DMS 273 (cell line): Measurements from ENCODE around the gene CFAP61.

Source experiments
- DNase-seq: peaks from one replicate; lab custom pipeline; 2025; ENCODE audit not compliant: unreplicated experiment; lab: John Stamatoyannopoulos, UW

The CFAP61 gene

DNA sequence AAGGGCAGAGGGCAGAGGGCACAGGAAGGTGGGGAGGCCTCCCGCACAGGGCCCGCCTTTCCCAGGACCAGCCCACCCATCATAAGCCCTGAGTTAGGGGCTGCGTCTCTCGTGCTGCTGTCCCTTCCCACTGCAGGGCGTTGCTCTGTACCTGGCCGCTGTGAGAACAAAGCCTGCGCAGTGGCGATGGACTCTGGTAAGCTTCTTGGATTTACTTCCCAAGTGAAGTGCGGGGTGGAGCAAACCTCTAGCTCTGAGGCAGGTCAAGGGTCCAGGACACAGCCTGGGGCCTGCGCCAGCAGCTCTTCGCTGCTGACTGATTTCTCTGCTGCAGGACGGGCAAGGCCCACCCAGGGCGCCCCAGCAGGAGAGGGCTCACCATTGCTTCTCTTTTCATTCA, 339.4 kb downstream of the CFAP61 start:
- DNase-seq = no peak

DNA sequence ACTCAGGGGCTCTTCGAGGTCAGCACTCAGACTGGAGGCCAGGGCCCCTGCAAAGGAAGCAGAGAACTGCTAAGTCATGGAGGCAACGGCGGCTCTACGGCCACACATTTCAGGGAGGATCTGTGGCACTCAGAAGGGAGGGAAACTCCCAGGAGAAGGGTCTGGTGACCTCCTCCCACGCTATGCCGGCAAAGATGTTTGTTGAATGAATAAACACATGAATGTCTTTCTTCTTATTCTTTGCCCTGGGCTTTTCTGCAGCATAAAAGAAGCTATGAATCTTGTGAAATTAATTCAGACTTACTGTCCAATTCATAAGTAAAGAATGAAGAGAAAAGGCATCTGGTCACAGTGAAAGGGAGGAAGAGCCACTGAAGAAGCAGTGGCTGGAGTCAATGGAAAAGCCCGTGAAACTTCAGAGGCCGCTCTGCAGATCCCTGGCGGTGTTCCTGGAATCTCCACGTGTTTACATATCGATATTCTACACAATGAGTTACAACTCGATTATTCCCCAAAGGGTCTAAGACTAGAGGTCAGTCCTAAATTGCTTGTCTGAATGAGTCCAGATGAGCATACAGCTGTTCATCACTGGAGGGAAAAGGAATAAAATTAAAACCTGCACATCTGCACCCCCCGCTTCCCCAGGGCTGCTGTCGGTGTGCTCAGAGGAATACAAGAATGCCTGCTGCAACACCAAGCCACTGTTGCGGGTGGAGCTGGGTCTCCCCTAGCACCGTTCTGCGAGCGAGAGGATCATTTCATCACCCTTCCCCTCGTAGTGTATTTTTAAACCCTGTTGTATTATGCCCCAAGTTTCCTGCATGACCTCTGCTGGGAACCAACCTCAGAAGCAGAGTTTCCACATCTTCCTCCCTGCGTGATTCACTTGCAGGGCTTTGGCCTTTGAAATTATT, 341.1 kb downstream of the CFAP61 start:
- no peak for DNase-seq

DNA sequence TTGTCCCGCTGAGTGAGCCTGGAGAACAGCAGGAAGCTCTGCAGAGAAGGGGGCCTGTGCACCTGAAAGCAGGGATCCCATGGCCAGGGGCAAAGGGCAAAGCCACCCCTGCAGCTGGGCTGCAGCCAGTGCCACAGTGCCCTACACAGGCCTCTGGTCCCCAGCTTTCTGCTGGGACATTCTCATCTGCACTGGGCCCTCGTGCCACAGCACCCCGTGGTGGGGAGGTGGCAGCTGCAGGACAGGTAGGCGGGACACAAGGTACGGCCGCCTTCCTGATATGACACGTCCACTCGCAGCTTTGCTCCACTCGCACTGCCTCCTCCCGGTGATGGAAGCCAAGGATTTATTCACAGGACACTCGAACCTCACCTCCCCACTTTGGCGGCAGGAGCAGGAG, 342.8 kb downstream of the CFAP61 start:
- no peak for DNase-seq

- no peak for DNase-seq
Observed at GRCh38 chr20:20395903-20396568, 343.7 kb downstream of the CFAP61 start.

GRCh38 chr20:20396794-20397193, 344.5 kb downstream of the CFAP61 start:
- DNase-seq = no peak

DNA sequence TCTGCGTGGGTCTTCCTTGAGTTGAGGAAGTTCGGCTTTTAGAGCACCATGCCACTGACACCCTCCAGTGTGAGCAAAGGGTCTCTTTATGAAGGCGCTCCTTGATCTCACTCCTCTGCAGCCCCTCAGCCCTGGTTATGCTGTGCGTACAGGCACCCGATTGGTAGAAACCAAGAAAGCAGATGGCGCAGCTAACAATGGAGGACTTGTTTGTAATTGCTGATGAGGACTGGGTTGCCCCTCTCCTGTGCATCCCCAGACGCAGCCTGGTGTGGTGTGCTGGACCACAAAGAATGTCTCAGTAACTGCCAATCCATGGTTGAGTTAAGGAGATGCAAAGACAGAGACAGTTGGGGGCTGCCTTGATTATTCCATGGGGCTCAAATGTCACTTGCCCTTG, 345.8 kb downstream of the CFAP61 start:
- DNase-seq = no peak

GRCh38 chr20:20399531-20400500, 347.5 kb downstream of the CFAP61 start:
- no peak for DNase-seq

DNA sequence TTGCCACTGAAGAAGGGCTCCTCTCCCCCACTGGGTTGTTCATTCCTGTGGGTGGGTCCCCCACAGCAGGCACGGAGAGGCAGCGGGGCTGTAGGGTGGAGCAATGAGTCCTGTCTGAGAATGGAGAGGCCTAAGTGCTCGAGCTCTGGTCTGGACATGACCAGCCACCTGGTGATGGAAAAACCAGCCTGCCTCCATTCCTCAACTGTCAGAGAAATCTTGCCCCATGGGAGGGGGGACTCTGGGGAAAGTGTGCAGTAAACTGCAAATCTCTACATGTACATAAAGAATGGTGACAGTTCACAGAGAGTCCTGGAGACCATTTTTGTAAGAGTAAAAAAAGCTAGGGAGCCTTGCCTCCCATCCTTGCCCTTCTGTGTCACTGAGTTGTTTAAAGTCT, 349.7 kb downstream of the CFAP61 start:
- DNase-seq = no peak

GRCh38 chr20:20404633-20405032, 352.3 kb downstream of the CFAP61 start:
- DNase-seq = no peak

- peak; percentile 45 for DNase-seq
Observed at GRCh38 chr20:20405623-20406022, 353.3 kb downstream of the CFAP61 start.

DNA sequence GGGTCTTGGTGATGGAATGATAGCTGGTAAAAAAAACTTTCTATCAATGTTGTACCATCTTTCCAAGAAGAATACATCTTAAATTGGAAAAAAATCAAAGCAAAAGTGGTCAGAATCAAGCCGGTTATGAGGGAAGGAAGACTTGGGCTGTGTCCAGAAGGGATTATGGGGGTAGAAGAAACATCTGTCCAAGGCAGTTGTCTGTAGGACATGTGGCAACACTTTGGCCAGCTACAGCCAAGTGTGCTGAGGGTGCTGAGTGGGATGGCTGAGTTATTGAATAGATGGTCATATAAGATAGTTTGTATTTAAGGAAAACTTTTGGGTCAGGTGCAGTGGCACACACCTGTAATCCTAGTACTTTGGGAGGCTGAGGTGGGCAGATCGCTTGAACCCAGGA, 354.0 kb downstream of the CFAP61 start:
- DNase-seq = peak; percentile 70

DNA sequence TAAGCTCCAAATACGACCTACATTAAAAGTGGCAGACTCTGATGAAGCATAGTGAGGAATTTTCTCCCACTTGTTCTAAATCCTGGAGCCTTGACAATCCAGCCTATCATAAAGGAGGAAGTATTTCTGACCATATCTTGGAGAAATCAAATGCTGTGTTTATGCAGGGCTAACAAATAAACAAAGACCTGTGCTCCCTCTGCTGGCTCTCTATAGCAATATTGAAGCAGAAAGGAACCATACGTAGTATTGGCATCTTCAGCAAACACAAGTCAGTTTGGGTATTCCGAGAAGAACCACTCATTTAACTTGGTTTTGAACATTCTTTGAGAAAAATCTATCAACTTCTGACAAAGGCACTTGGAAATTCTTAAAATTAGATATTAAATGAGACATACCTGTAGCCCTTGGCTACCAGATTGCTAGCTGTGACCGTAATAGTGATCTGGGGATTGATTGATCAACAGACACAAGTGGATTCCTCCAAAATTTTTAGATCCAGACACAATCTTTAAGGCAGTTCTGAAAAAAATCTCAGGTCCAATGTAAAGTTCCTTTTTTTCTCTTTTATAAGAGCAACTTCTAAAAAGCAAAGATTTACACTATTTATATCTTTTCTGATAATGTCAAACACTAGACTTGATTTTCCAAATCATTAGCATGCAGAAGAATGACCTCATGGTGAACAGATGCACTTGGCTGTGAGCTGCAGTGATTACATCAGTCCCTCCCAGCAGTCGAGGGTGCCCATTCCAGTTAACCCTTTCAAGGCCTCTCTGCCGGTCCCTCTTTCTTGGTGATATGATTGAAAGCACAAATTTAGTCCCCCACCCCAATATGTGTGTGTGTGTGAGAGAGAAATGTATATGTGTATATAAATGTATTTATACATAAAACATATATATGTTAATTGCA, 355.8 kb downstream of the CFAP61 start:
- peak; percentile 93 for DNase-seq

GRCh38 chr20:20409331-20409730, 357.0 kb downstream of the CFAP61 start:
- DNase-seq = peak; percentile 56
